ENCODE results near the gene ADGRV1.

ADGRV1 gene

GRCh38 chr5:90557871-90558270 lies 726 bp upstream of the ADGRV1 start:
- no peak for DNase-seq (ENCODE audit: low spot score)
- in situ Hi-C loops (cut with MboI; ENCODE audit: low sequenced_read_pairs, unreplicated experiment), result no loop called here
- no peak for TF ChIP-seq CTCF (IDR thresholded peaks at IDR 0.05; ENCODE audit: borderline replicate concordance, control extremely low read depth, extremely low read depth, insufficient read depth, missing control alignments)

GRCh38 chr5:90560771-90561170 lies 2.2 kb downstream of the ADGRV1 start:
- in situ Hi-C loops (cut with MboI; ENCODE audit: low sequenced_read_pairs, unreplicated experiment), result no loop called here
- no peak for DNase-seq (ENCODE audit: low spot score)
- no peak for TF ChIP-seq CTCF (IDR thresholded peaks at IDR 0.05; ENCODE audit: borderline replicate concordance, control extremely low read depth, extremely low read depth, insufficient read depth, missing control alignments)

- no peak for TF ChIP-seq CTCF (IDR thresholded peaks at IDR 0.05; ENCODE audit: borderline replicate concordance, control extremely low read depth, extremely low read depth, insufficient read depth, missing control alignments)
- in situ Hi-C loops (cut with MboI; ENCODE audit: low sequenced_read_pairs, unreplicated experiment), result no loop called here
- no peak for DNase-seq (ENCODE audit: low spot score)
These were observed 3.2 kb downstream of the ADGRV1 start for GRCh38 chr5:90561766-90562165.

- no peak for TF ChIP-seq CTCF (IDR thresholded peaks at IDR 0.05; ENCODE audit: borderline replicate concordance, control extremely low read depth, extremely low read depth, insufficient read depth, missing control alignments)
- in situ Hi-C loops (cut with MboI; ENCODE audit: low sequenced_read_pairs, unreplicated experiment), result no loop called here
- DNase-seq (ENCODE audit: low spot score), result no peak
These were observed 3.7 kb downstream of the ADGRV1 start for GRCh38 chr5:90562341-90562740.

- no peak for DNase-seq (ENCODE audit: low spot score)
- in situ Hi-C loops (cut with MboI; ENCODE audit: low sequenced_read_pairs, unreplicated experiment), result no loop called here
These were observed 4.5 kb downstream of the ADGRV1 start for GRCh38 chr5:90563108-90563507.

GRCh38 chr5:90565491-90565890 lies 6.9 kb downstream of the ADGRV1 start:
- in situ Hi-C loops (cut with MboI; ENCODE audit: low sequenced_read_pairs, unreplicated experiment), result no loop called here
- TF ChIP-seq CTCF (IDR thresholded peaks at IDR 0.05; ENCODE audit: borderline replicate concordance, control extremely low read depth, extremely low read depth, insufficient read depth, missing control alignments), result no peak
- DNase-seq (ENCODE audit: low spot score), result no peak

More at GRCh38 chr5:90563108-90563507, 4.5 kb downstream of the ADGRV1 start:
- no peak for TF ChIP-seq CTCF (IDR thresholded peaks at IDR 0.05; ENCODE audit: borderline replicate concordance, control extremely low read depth, extremely low read depth, insufficient read depth, missing control alignments)

- in situ Hi-C loops (cut with MboI; ENCODE audit: low sequenced_read_pairs, unreplicated experiment), result no loop called here
- no peak for TF ChIP-seq CTCF (IDR thresholded peaks at IDR 0.05; ENCODE audit: borderline replicate concordance, control extremely low read depth, extremely low read depth, insufficient read depth, missing control alignments)
These were observed 10.5 kb downstream of the ADGRV1 start for GRCh38 chr5:90569084-90569483.

More at GRCh38 chr5:90569084-90569483, 10.5 kb downstream of the ADGRV1 start:
- DNase-seq (ENCODE audit: low spot score), result no peak

Data from GM13976 (cell line).